CD14-positive monocyte (primary cell): Measurements from ENCODE around the gene GRM5. TPM values are rescaled to one million over a fixed set of nuclear protein-coding genes. Genes with fewer than 3 reads are reported as not detected.

Experiments used
- DNase-seq, 3 donors: peaks; one replicate each; pipeline ENCODE4 v3.0.0-alpha.2; 2011 to 2022
- H2AFZ ChIP-seq: 2 replicates; pipeline ENCODE4 v1.6.0; 2012; ENCODE audit warnings: mild to moderate bottlenecking, low read depth, low read length, inconsistent platforms; ENCODE audit not compliant: insufficient read depth, poor library complexity, severe bottlenecking
- H3K27ac ChIP-seq, 2 donors: 1 replicate in 1 of 2; 2 replicates in 1 of 2; pipeline ENCODE4 v1.5.1; 2012 to 2013; ENCODE audit warnings: low read length in 2 of 2, control low read depth in 1 of 2, inconsistent platforms in 1 of 2, low read depth in 1 of 2, mild to moderate bottlenecking in 1 of 2
- H3K27me3 ChIP-seq, 2 donors: one replicate each; pipeline versions ENCODE4 v1.6.0 to v1.6.1; 2011 to 2013; ENCODE audit warnings: low read length in 2 of 2; ENCODE audit not compliant: control insufficient read depth in 2 of 2, insufficient read depth in 2 of 2
- H3K36me3 ChIP-seq, 2 donors: replicated peaks in 1 of 2; 1 replicate in 1 of 2; 2 replicates in 1 of 2; pipeline versions ENCODE4 v1.5.1 to v1.6.1; 2012 to 2013; ENCODE audit warnings: low read length in 2 of 2, control low read depth in 1 of 2, inconsistent platforms in 1 of 2, mild to moderate bottlenecking in 1 of 2; ENCODE audit not compliant: insufficient read depth in 2 of 2, control insufficient read depth in 1 of 2
- H3K4me1 ChIP-seq, 2 donors: 1 replicate in 1 of 2; 2 replicates in 1 of 2; pipeline versions ENCODE4 v1.5.1 to v1.6.1; 2012 to 2013; ENCODE audit warnings: low read length in 2 of 2, control low read depth in 1 of 2, inconsistent platforms in 1 of 2, mild to moderate bottlenecking in 1 of 2, moderate library complexity in 1 of 2; ENCODE audit not compliant: insufficient read depth in 2 of 2, control insufficient read depth in 1 of 2
- H3K4me2 ChIP-seq: replicated peaks from 2 replicates; pipeline ENCODE3; 2012; ENCODE audit warnings: low read length, moderate library complexity, mild to moderate bottlenecking; ENCODE audit not compliant: poor library complexity, severe bottlenecking; ENCODE audit errors: extremely low read depth
- H3K4me3 ChIP-seq, 3 experiments: fragments of 200-600 bp in 1 of 3; sonication (generic) in 1 of 3; replicated peaks in 1 of 3; 1 replicate in 2 of 3; 2 replicates in 1 of 3; pipeline ENCODE4 v1.5.1; 2011 to 2013; ENCODE audit warnings: low read length in 3 of 3, mild to moderate bottlenecking in 3 of 3, control low read depth in 2 of 3, low read depth in 2 of 3, inconsistent platforms in 1 of 3, moderate library complexity in 1 of 3
- H3K79me2 ChIP-seq: 2 replicates; pipeline ENCODE4 v1.6.0; 2012; ENCODE audit warnings: mild to moderate bottlenecking, control low read depth, inconsistent platforms, low read length, moderate library complexity; ENCODE audit not compliant: insufficient read depth
- H3K9ac ChIP-seq: 2 replicates; pipeline ENCODE4 v1.6.0; 2017; ENCODE audit warnings: low read length, mild to moderate bottlenecking; ENCODE audit not compliant: insufficient read depth, poor library complexity, severe bottlenecking
- H3K9me3 ChIP-seq, 2 donors: replicated peaks in 1 of 2; 1 replicate in 1 of 2; 2 replicates in 1 of 2; pipeline versions ENCODE4 v1.5.1 to v1.6.1; 2012 to 2013; ENCODE audit warnings: low read length in 2 of 2, control low read depth in 1 of 2; ENCODE audit not compliant: control insufficient read depth in 1 of 2, insufficient read depth in 1 of 2
- H4K20me1 ChIP-seq: 2 replicates; pipeline ENCODE4 v1.6.0; 2012; ENCODE audit warnings: mild to moderate bottlenecking, low read length, control low read depth, moderate library complexity; ENCODE audit not compliant: insufficient read depth
- H3K27ac Mint-ChIP-seq, 7 donors: one replicate each; pipeline ENCODE4 v1.8.0; 2020; ENCODE audit warnings: mild to moderate bottlenecking in 7 of 7, mixed read lengths in 7 of 7, moderate library complexity in 6 of 7, inconsistent platforms in 2 of 7
- H3K27me3 Mint-ChIP-seq, 3 donors: one replicate each; pipeline ENCODE4 v1.8.0; 2021 to 2022; ENCODE audit warnings: low read depth in 3 of 3, mild to moderate bottlenecking in 3 of 3, mixed read lengths in 3 of 3, moderate library complexity in 3 of 3, inconsistent platforms in 1 of 3
- H3K36me3 Mint-ChIP-seq, 2 donors: one replicate each; pipeline ENCODE4 v1.8.0; 2020; ENCODE audit warnings: mixed read lengths in 2 of 2, inconsistent platforms in 1 of 2, mild to moderate bottlenecking in 1 of 2
- H3K4me1 Mint-ChIP-seq: one replicate; pipeline ENCODE4 v1.8.0; 2020; ENCODE audit warnings: mild to moderate bottlenecking, mixed read lengths
- H3K4me3 Mint-ChIP-seq, 2 donors: one replicate each; pipeline ENCODE4 v1.8.0; 2020; ENCODE audit warnings: mild to moderate bottlenecking in 2 of 2, mixed read lengths in 2 of 2, moderate library complexity in 1 of 2
- H3K9me3 Mint-ChIP-seq, 7 donors: one replicate each; pipeline ENCODE4 v1.8.0; 2020 to 2022; ENCODE audit warnings: mixed read lengths in 7 of 7, mild to moderate bottlenecking in 6 of 7, moderate library complexity in 6 of 7, inconsistent platforms in 2 of 7
- WGBS: methylation state at CpG from one replicate; pipeline ENCODE4 v1.1.5; 2013; ENCODE audit warnings: missing lambda C conversion rate; ENCODE audit not compliant: insufficient coverage; 5-methylcytosine and 5-hydroxymethylcytosine counted together
- intact Hi-C, 2 donors: fragments of 100-400 bp; cut with micrococcal nuclease; formaldehyde crosslinking; loops; one replicate each; pipeline versions ENCODE4 v1.15.0 to v1.15.1; 2023
- polyA plus RNA-seq, 3 donors: library from polyadenylated mRNA; depleted of rRNA in 1 of 3; unstranded in 2 of 3; stranded (reverse) in 1 of 3; fragments of 300-500 nt in 2 of 3; fragments of >200 nt in 1 of 3; fragmentation: Illumina TruSeq in 2 of 3; gene quantifications; 1 replicate in 2 of 3; 2 replicates in 1 of 3; pipeline ENCODE4 v1.2.3, GENCODE V29; 2012 to 2021
- TF ChIP-seq, protein P1 (sequence below): fragments of 200-600 bp; IDR thresholded peaks from one replicate; pipeline ENCODE4 v1.8.0; 2022; ENCODE audit warnings: antibody characterized with exemption, mild to moderate bottlenecking

The GRM5 gene
- polyA plus RNA-seq, 3 donors: not detected

GRCh38 chr11:88799771-88800500 is 265.8 kb downstream of the GRM5 start:
- H3K27ac ChIP-seq: no peak overlapping the region
- no peak overlapping the region for H3K4me2 ChIP-seq
- no peak overlapping the region for H3K4me3 ChIP-seq
- no peaks in the 10 kb centered on the region for H3K79me2 ChIP-seq
- no CpG with 5 or more reads among the region's 1 CpG for WGBS
- intact Hi-C loops: no loop called here
- Mint-ChIP-seq H3K27me3 (no peaks in the 10 kb centered on the region), H3K9me3 (peaks cover 0 to 5% (median 1%) of the 10 kb centered on the region in 7 donors), H3K4me1 (no peaks in the 10 kb centered on the region), H3K27ac (no peak overlapping the region), H3K4me3 (no peak overlapping the region), H3K36me3 (no peaks in the 10 kb centered on the region)
- H3K9ac ChIP-seq: no peak overlapping the region
- H3K4me1 ChIP-seq: no peaks in the 10 kb centered on the region
- no peaks in the 10 kb centered on the region for H3K36me3 ChIP-seq
- H2AFZ ChIP-seq: no peak overlapping the region
- no peaks in the 10 kb centered on the region for H3K9me3 ChIP-seq
- H4K20me1 ChIP-seq: no peaks in the 10 kb centered on the region
- no peaks in the 10 kb centered on the region for H3K27me3 ChIP-seq
- DNase-seq: no peak
- TF ChIP-seq, protein P1, sequence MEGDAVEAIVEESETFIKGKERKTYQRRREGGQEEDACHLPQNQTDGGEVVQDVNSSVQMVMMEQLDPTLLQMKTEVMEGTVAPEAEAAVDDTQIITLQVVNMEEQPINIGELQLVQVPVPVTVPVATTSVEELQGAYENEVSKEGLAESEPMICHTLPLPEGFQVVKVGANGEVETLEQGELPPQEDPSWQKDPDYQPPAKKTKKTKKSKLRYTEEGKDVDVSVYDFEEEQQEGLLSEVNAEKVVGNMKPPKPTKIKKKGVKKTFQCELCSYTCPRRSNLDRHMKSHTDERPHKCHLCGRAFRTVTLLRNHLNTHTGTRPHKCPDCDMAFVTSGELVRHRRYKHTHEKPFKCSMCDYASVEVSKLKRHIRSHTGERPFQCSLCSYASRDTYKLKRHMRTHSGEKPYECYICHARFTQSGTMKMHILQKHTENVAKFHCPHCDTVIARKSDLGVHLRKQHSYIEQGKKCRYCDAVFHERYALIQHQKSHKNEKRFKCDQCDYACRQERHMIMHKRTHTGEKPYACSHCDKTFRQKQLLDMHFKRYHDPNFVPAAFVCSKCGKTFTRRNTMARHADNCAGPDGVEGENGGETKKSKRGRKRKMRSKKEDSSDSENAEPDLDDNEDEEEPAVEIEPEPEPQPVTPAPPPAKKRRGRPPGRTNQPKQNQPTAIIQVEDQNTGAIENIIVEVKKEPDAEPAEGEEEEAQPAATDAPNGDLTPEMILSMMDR: no peak

DNA sequence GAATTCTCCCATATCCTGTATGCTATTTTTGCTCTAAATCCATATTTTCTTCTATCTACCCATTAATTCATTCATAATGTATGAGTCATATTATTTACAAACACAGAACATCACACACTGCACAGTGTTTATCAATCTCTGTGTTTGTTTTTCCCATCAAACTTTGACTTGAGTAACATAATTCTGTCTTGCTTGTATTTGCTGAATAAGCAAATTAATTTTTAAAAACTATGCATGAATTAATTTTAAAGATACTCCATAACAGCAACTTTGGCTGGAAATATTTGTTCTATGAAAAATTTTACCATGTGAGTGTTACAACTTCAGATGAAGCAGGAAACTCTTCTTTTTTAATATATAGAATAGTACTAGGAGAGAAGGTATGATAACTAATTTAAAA is 275.6 kb downstream of the GRM5 start:
- Histone ChIP-seq H3K9me3 (peaks cover 0 to 3% of the 10 kb centered on the region in 2 donors), H3K36me3 (no peaks in the 10 kb centered on the region), H2AFZ (no peak overlapping the region), H3K27me3 (no peaks in the 10 kb centered on the region), H3K79me2 (no peaks in the 10 kb centered on the region), H3K9ac (no peak overlapping the region), H3K4me2 (no peak overlapping the region), H3K27ac (no peak overlapping the region), H3K4me3 (no peak overlapping the region), H3K4me1 (no peaks in the 10 kb centered on the region), H4K20me1 (no peaks in the 10 kb centered on the region)
- H3K27me3 Mint-ChIP-seq: peaks cover 0 to 1% (median 0%) of the 10 kb centered on the region in 3 donors
- no peaks in the 10 kb centered on the region for H3K4me1 Mint-ChIP-seq
- no peak overlapping the region for H3K27ac Mint-ChIP-seq
- H3K36me3 Mint-ChIP-seq: no peaks in the 10 kb centered on the region
- no peak overlapping the region for H3K4me3 Mint-ChIP-seq
- intact Hi-C loops: no loop called here
- TF ChIP-seq, protein P1: no peak
- DNase-seq: no peak
- H3K9me3 Mint-ChIP-seq: peaks cover 0 to 2% (median 0%) of the 10 kb centered on the region in 7 donors
